Measurements from ENCODE around the gene RPS4Y2. TPM values are rescaled to one million over a fixed set of nuclear protein-coding genes. Genes with fewer than 3 reads are reported as not detected.

Gene RPS4Y2
- total RNA-seq, 1 experiment from 2014 or later, result not detected

DNA sequence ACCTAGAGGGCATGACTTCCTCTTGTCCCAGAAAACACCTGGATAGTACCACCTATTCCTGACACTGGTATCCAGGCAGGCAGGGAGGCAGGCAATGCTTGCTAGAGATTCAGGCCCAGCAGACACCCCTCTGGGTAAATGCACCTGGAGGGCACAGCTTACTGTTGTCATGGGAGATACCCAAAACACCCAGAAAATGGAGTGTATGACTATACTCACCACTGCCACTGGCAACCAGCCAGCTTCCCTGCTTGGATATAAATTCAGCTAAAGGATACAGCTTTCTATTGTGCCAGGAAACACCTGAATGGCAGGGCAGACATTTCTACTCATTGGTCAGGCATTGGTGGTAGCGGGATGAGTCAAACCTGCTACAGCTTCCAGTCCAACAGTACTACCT, 58.9 kb downstream of the RPS4Y2 start:
- no peaks in the 10 kb centered on the region for H3K9me3 ChIP-seq (ENCODE audit: low read length)
- H3K9ac ChIP-seq (ENCODE audit: low read length), result no peak overlapping the region
- intact Hi-C loops (cut with micrococcal nuclease), result no loop called here
- H3K36me3 ChIP-seq (ENCODE audit: low read depth, low read length), result no peaks in the 10 kb centered on the region
- DNase-seq, result no peak
- BruUV-seq (replicated peaks), result no TSS peak
- H3K4me3 ChIP-seq (ENCODE audit: low read length), result no peak overlapping the region
- ChIA-PET POLR2A (ENCODE audit: unreplicated experiment) (no interaction called here), CTCF (no interaction called here)
- ATAC-seq, result no peak
- H3F3A ChIP-seq (ENCODE audit: low read length, unreplicated experiment), result no peaks in the 10 kb centered on the region
- no peaks in the 10 kb centered on the region for H3K4me1 ChIP-seq (ENCODE audit: insufficient read depth, low read length)
- no peak overlapping the region for H2AFZ ChIP-seq (ENCODE audit: low read length)
- H3K27me3 ChIP-seq (ENCODE audit: low read length), result no peaks in the 10 kb centered on the region
- no peak overlapping the region for H3K4me2 ChIP-seq (ENCODE audit: low read length)
- no peaks in the 10 kb centered on the region for H3K9me2 ChIP-seq (replicated peaks; ENCODE audit: low read length)
- no peak overlapping the region for H3K27ac ChIP-seq (ENCODE audit: low read length)
- H4K20me1 ChIP-seq (ENCODE audit: low read length), result no peaks in the 10 kb centered on the region
- H3K79me2 ChIP-seq (ENCODE audit: low read length), result no peaks in the 10 kb centered on the region
- TF ChIP-seq EZH2phosphoT487 (IDR thresholded peaks at IDR 0.05; ENCODE audit: borderline replicate concordance, low read length), result no peak
- no peak for TF ChIP-seq EZH2 (IDR thresholded peaks at IDR 0.05; ENCODE audit: low read length, unreplicated experiment)

DNA sequence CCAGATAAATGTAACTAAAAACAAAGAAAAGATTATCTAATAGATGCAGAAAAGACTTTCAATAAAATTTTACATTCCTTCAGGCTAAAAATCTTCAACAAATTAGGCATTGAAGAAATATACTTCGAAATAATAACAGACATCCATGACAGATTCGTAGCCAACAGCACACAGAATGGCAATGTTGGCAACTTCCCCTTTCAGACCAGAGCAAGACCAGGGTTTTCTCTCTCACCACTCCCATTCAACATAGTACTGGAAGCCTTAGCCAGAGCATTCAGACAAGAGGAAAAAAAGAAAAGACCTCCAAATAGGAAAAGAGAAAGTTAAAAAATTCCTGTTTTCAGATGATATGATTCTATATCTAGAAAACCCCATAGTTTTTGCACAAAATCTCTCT, 61.2 kb downstream of the RPS4Y2 start:
- ATAC-seq (no peak), DNase-seq (no peak)
- TF ChIP-seq EZH2phosphoT487 (IDR thresholded peaks at IDR 0.05; ENCODE audit: borderline replicate concordance, low read length), result no peak
- TF ChIP-seq, protein P1, sequence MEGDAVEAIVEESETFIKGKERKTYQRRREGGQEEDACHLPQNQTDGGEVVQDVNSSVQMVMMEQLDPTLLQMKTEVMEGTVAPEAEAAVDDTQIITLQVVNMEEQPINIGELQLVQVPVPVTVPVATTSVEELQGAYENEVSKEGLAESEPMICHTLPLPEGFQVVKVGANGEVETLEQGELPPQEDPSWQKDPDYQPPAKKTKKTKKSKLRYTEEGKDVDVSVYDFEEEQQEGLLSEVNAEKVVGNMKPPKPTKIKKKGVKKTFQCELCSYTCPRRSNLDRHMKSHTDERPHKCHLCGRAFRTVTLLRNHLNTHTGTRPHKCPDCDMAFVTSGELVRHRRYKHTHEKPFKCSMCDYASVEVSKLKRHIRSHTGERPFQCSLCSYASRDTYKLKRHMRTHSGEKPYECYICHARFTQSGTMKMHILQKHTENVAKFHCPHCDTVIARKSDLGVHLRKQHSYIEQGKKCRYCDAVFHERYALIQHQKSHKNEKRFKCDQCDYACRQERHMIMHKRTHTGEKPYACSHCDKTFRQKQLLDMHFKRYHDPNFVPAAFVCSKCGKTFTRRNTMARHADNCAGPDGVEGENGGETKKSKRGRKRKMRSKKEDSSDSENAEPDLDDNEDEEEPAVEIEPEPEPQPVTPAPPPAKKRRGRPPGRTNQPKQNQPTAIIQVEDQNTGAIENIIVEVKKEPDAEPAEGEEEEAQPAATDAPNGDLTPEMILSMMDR (conservative IDR thresholded peaks at IDR 0.05; ENCODE audit: low read depth, low read length), result no peak
- TF ChIP-seq EZH2 (IDR thresholded peaks at IDR 0.05; ENCODE audit: low read length, unreplicated experiment), result no peak
- H3K9me2 ChIP-seq (replicated peaks; ENCODE audit: low read length), result no peaks in the 10 kb centered on the region
- POLR2A ChIA-PET (ENCODE audit: unreplicated experiment), result no interaction called here
- CTCF ChIA-PET, result no interaction called here
- H3K4me3 ChIP-seq (ENCODE audit: low read length), result no peak overlapping the region
- no peaks in the 10 kb centered on the region for H3K27me3 ChIP-seq (ENCODE audit: low read length)
- intact Hi-C loops (cut with micrococcal nuclease), result no loop called here
- H3K27ac ChIP-seq (ENCODE audit: low read length), result no peak overlapping the region
- no peaks in the 10 kb centered on the region for H3K36me3 ChIP-seq (ENCODE audit: low read depth, low read length)
- no peak overlapping the region for H3K9ac ChIP-seq (ENCODE audit: low read length)
- no peaks in the 10 kb centered on the region for H4K20me1 ChIP-seq (ENCODE audit: low read length)
- H3K79me2 ChIP-seq (ENCODE audit: low read length), result no peaks in the 10 kb centered on the region
- H3K4me2 ChIP-seq (ENCODE audit: low read length), result no peak overlapping the region
- no peaks in the 10 kb centered on the region for H3K9me3 ChIP-seq (ENCODE audit: low read length)
- no peaks in the 10 kb centered on the region for H3K4me1 ChIP-seq (ENCODE audit: insufficient read depth, low read length)
- BruUV-seq (replicated peaks), result no TSS peak
- no peaks in the 10 kb centered on the region for H3F3A ChIP-seq (ENCODE audit: low read length, unreplicated experiment)
- H2AFZ ChIP-seq (ENCODE audit: low read length), result no peak overlapping the region

Other genes with a start within 250 kb of the RPS4Y2 start
- gene EIF1AY, start 180.3 kb upstream of the RPS4Y2 start, total RNA-seq (2014; rRNA removed), result not detected in 2 replicates

Data from PC-3 (cell line).